T-cell (primary cell): ENCODE results near the gene TMEM132A. TPM values are rescaled to one million over a fixed set of nuclear protein-coding genes. Genes with fewer than 3 reads are reported as not detected.

Source experiments
- ATAC-seq, 4 experiments: fragments of 200-7000 bp in 3 of 4; fragments of 150-1000 bp in 1 of 4; cut with Tn5 transposase; replicated peaks in 1 of 4; 1 replicate in 3 of 4; 2 replicates in 1 of 4; pipeline ENCODE4 v1.10.0; 2021; ENCODE audit warnings: moderate library complexity in 3 of 4, mild to moderate bottlenecking in 2 of 4, moderate number of reproducible peaks in 1 of 4
- CTCF ChIA-PET, 2 donors: fragments of 300-600 bp; sonication (Branson Sonifier 250); formaldehyde crosslinking; loops; one replicate each; lab custom pipeline; 2022; ENCODE audit warnings: antibody characterized with exemption in 2 of 2; lab: Charles Lee
- POLR2A ChIA-PET, 2 donors: fragments of 300-600 bp; sonication (Branson Sonifier 250); formaldehyde crosslinking; loops; one replicate each; lab custom pipeline; 2022; ENCODE audit warnings: antibody characterized with exemption in 2 of 2; lab: Charles Lee
- DNase-seq, 35 experiments: peaks; one replicate each; pipeline versions ENCODE4 v3.0.0 to v3.0.0-alpha.2; 2013 to 2023
- H3K27ac ChIP-seq: one replicate; pipeline ENCODE4 v1.5.1; 2013; ENCODE audit warnings: low read length
- H3K27me3 ChIP-seq, 2 experiments: replicated peaks in 1 of 2; 1 replicate in 1 of 2; 2 replicates in 1 of 2; pipeline versions ENCODE4 v1.6.1 to v1.7.0; 2013; ENCODE audit warnings: low read length in 1 of 2, mixed read lengths in 1 of 2; ENCODE audit not compliant: control insufficient read depth in 2 of 2, insufficient read depth in 2 of 2; ENCODE audit errors: extremely low read depth in 1 of 2
- H3K36me3 ChIP-seq, 2 donors: 1 replicate in 1 of 2; 2 replicates in 1 of 2; pipeline versions ENCODE4 v1.6.1 to v1.7.0; 2013; ENCODE audit warnings: low read length in 1 of 2; ENCODE audit not compliant: control insufficient read depth in 2 of 2, insufficient read depth in 1 of 2; ENCODE audit errors: extremely low read depth in 1 of 2
- H3K4me1 ChIP-seq, 2 experiments: 1 replicate in 1 of 2; 2 replicates in 1 of 2; pipeline versions ENCODE4 v1.6.1 to v1.7.0; 2013; ENCODE audit warnings: low read length in 2 of 2, mixed read lengths in 1 of 2; ENCODE audit not compliant: insufficient read depth in 2 of 2, control insufficient read depth in 1 of 2; ENCODE audit errors: extremely low read depth in 1 of 2
- H3K4me3 ChIP-seq, 2 donors: 1 replicate in 1 of 2; 2 replicates in 1 of 2; pipeline versions ENCODE4 v1.5.1 to v1.7.0; 2013; ENCODE audit warnings: mild to moderate bottlenecking in 2 of 2, low read length in 1 of 2, moderate library complexity in 1 of 2; ENCODE audit not compliant: control insufficient read depth in 1 of 2; ENCODE audit errors: extremely low read depth in 1 of 2
- H3K9me3 ChIP-seq: 2 replicates; pipeline ENCODE4 v1.7.0; 2013
- H3K27ac Mint-ChIP-seq, 2 donors: one replicate each; pipeline ENCODE4 v1.8.0; 2020 to 2021; ENCODE audit warnings: mild to moderate bottlenecking in 2 of 2, mixed read lengths in 2 of 2
- H3K27me3 Mint-ChIP-seq, 2 donors: one replicate each; pipeline ENCODE4 v1.8.0; 2021 to 2022; ENCODE audit warnings: mixed read lengths in 2 of 2
- H3K36me3 Mint-ChIP-seq: one replicate; pipeline ENCODE4 v1.8.0; 2021; ENCODE audit warnings: mixed read lengths
- H3K4me1 Mint-ChIP-seq, 3 donors: one replicate each; pipeline ENCODE4 v1.8.0; 2020 to 2022; ENCODE audit warnings: mixed read lengths in 3 of 3, mild to moderate bottlenecking in 1 of 3
- H3K4me3 Mint-ChIP-seq, 3 donors: one replicate each; pipeline ENCODE4 v1.8.0; 2020 to 2022; ENCODE audit warnings: mild to moderate bottlenecking in 3 of 3, mixed read lengths in 3 of 3, moderate library complexity in 3 of 3
- H3K9me3 Mint-ChIP-seq, 3 donors: one replicate each; pipeline ENCODE4 v1.8.0; 2020 to 2022; ENCODE audit warnings: mixed read lengths in 3 of 3
- WGBS: methylation state at CpG from one replicate; pipeline ENCODE4 v1.1.5; 2013; ENCODE audit warnings: missing lambda C conversion rate; ENCODE audit not compliant: insufficient coverage; 5-methylcytosine and 5-hydroxymethylcytosine counted together
- total RNA-seq, 35 experiments: library from RNA in 6 of 35; stranded (reverse) in 6 of 35; fragments of 120-200 nt in 1 of 35; gene quantifications; one replicate each; pipeline versions ENCODE4 v1.2.1 to v1.2.4 and lab custom pipeline; 2013 to 2026

TMEM132A gene
- total RNA-seq, 5 donors from 2014 or later (not counting 1 experiment from before 2014, with no cell fraction given) = 0.23 to 1.6 (median 1.2) TPM; not detected in 2

DNA sequence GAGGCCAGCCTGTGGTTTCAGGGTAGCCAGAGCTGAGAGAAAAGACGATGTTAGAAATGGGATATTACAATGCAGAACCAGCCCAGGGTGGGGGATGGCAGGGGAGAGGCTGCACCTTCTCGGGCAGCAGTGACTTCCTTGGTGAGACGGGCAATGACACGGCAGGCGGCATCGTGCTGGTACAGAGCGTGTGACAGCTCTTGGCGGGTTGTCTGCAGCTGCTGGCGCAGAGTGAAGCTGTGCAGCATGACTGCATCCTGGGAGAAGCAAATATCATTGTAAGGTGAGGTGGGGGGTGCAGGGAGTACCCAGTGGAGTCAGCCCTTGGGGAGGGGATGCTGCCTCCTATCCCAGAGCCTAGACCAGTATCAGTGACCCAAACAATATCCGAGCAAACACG is 21.6 kb upstream of the TMEM132A start:
- ChIA-PET POLR2A (no interaction called here), CTCF (interaction anchor here (0.9 to 1.0 kb wide), 2 partner anchors 9 kb away, joined by 4 to 5 read pairs; no protein-coding TSS in a partner anchor)
- Histone ChIP-seq H3K4me1 (peaks cover 17 to 29% of the 10 kb centered on the region in 2 experiments), H3K9me3 (no peaks in the 10 kb centered on the region), H3K27me3 (no peaks in the 10 kb centered on the region), H3K36me3 (peaks cover 18 to 71% of the 10 kb centered on the region in 2 donors), H3K4me3 (no peak overlapping the region), H3K27ac (no peak overlapping the region)
- DNase-seq (no peak), ATAC-seq (no peak)
- Mint-ChIP-seq H3K9me3 (no peaks in the 10 kb centered on the region), H3K4me1 (peaks cover 41 to 46% (median 45%) of the 10 kb centered on the region in 3 donors), H3K27me3 (no peaks in the 10 kb centered on the region), H3K4me3 (no peak overlapping the region), H3K27ac (no peak overlapping the region), H3K36me3 (peaks cover 39% of the 10 kb centered on the region)
- 98% methylated on average over 10 of the region's 11 CpGs for WGBS

- ChIA-PET CTCF (interaction anchor here in 1 of 2 donors (0.7 to 2.0 kb wide), 3 partner anchors 9 to 11 kb away, joined by 4 to 11 read pairs (median 4); partner anchors contain the start of gene TMEM109), POLR2A (interaction anchor here in 1 of 2 donors (1.0 kb wide), 1 partner anchor 14 kb away, joined by 4 read pairs; no protein-coding TSS in a partner anchor)
- H3K27ac ChIP-seq = peak overlapping the region; percentile 87
- no peaks in the 10 kb centered on the region for H3K27me3 Mint-ChIP-seq
- 100% methylated on average over 1 of the region's 6 CpGs for WGBS
- H3K4me3 ChIP-seq = peak overlapping the region; percentile 72 to 89
- peak overlapping the region; percentile 82 to 87 (median 86) for H3K4me3 Mint-ChIP-seq
- peak overlapping the region; percentile 72 to 76 for H3K27ac Mint-ChIP-seq
- peaks cover 17 to 25% of the 10 kb centered on the region in 2 experiments for H3K4me1 ChIP-seq
- H3K36me3 Mint-ChIP-seq = peaks cover 22% of the 10 kb centered on the region
- H3K36me3 ChIP-seq = peaks cover 15 to 47% of the 10 kb centered on the region in 2 donors
- no peaks in the 10 kb centered on the region for H3K9me3 Mint-ChIP-seq
- no peak for DNase-seq
- H3K4me1 Mint-ChIP-seq = peaks cover 42 to 49% (median 45%) of the 10 kb centered on the region in 3 donors
- ATAC-seq = no peak
- no peaks in the 10 kb centered on the region for H3K27me3 ChIP-seq
- no peaks in the 10 kb centered on the region for H3K9me3 ChIP-seq
Measured at GRCh38 chr11:60905047-60905446, 19.2 kb upstream of the TMEM132A start.

DNA sequence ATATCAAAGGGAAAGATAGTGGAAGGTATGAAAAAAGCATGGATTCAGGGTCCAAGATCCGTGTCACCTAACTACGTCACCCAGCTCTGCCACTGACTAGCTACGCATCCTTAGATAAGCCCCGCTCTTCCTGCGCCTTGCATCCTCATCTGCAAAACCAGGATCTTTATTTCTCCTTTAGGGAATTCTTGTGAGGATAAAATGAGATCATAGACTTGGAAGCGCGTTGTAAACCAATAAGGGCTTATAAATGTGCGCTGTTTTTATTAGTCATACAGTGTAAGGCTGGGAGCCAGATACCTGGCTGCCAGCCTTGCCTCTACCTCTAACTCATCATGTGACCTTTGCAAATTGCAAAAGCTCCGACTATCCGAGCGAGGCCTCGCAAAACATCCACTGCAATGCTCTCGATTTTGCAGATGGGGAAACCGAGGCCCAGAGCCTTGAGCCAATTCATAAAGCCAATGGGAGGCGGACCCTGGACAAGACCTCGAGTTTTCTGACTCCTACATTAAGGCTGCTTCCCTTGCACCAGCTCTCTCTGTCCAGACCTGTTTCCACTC is 18.6 kb upstream of the TMEM132A start:
- no peaks in the 10 kb centered on the region for H3K9me3 ChIP-seq
- peaks cover 46 to 55% (median 48%) of the 10 kb centered on the region in 3 donors for H3K4me1 Mint-ChIP-seq

DNA sequence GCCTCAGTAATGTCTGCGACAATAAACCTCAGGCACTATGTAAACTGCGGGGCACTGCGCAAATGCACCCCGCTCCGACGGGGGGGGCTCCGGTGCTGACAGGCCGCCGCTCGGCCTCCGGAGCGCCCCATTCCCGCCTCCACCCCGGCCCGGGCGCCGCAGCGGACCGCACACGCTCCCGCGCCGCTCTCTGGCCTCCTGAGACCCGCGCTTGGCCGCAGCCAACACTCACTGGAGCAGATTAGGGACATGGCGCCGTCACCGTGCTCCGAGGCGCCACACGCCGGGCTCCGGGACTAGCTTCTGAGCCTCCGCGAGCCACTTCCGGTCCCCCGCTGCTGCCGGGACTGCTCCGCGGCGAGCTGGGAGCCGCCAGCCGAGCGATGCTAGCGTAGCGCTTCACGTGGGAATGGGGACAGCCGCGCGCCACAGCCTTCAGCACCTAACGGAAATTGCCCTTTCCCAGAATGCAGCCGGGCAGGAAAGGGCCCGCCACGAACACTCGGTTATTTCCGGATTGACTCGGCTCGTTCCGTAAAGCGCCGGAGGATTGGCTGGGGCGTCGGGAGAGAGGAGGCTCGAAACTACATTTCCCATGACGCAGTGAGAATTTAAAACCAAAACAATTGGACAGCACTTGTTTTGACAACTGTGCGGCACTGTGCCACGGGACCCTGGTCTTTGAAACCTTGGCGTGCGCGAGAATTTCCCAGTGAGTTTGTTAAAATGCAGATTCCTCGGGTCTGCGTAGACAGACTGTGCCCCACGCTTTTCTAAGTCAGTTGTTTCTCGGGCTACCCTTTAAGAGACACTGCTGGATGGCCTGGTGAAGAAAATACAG is 17.9 kb upstream of the TMEM132A start, which contains the start of gene PRPF19:
TSS of gene PRPF19 (minus strand) at position 454 of the 841 bp plus-strand sequence. CDS start at position 251, 203 bp downstream.
- Histone ChIP-seq H3K36me3 (peaks cover 10 to 35% of the 10 kb centered on the region in 2 donors), H3K27me3 (no peaks in the 10 kb centered on the region), H3K4me1 (peaks cover 24 to 36% of the 10 kb centered on the region in 2 experiments), H3K4me3 (peak within 1 kb of the TSS; percentile 72 to 89), H3K27ac (peak within 1 kb of the TSS; percentile 87), H3K9me3 (no peaks in the 10 kb centered on the region)
- Mint-ChIP-seq H3K4me1 (peaks cover 53 to 61% (median 55%) of the 10 kb centered on the region in 3 donors), H3K36me3 (peaks cover 14% of the 10 kb centered on the region), H3K9me3 (no peaks in the 10 kb centered on the region), H3K27ac (peak within 1 kb of the TSS; percentile 98 to 99), H3K27me3 (no peaks in the 10 kb centered on the region), H3K4me3 (peak within 1 kb of the TSS; percentile 82 to 87 (median 86))
- peak; percentile 97 to 100 (median 99) for DNase-seq
- ChIA-PET POLR2A (no interaction called here), CTCF (interaction anchor here in 1 of 2 donors (0.7 to 2.0 kb wide), 2 partner anchors 7 to 9 kb away, joined by 3 to 11 read pairs; partner anchors contain the start of gene TMEM109)
- WGBS = under 1% methylated on average over 75 of the region's 75 CpGs
- peak; percentile 92 to 97 (median 94) for ATAC-seq

More for the DNA sequence above, 18.6 kb upstream of the TMEM132A start:
- ChIA-PET POLR2A (interaction anchor here in 1 of 2 donors (1.0 kb wide), 1 partner anchor 15 kb away, joined by 4 read pairs; no protein-coding TSS in a partner anchor), CTCF (interaction anchor here in 1 of 2 donors (0.7 to 2.0 kb wide), 4 partner anchors 8 to 11 kb away, joined by 3 to 11 read pairs (median 4); partner anchors contain the start of gene TMEM109)
- Mint-ChIP-seq H3K27me3 (no peaks in the 10 kb centered on the region), H3K4me3 (peak overlapping the region; percentile 82 to 87 (median 86)), H3K27ac (peak overlapping the region; percentile 72 to 76), H3K9me3 (no peaks in the 10 kb centered on the region), H3K36me3 (peaks cover 18% of the 10 kb centered on the region)
- DNase-seq (peak in 4 of 35 experiments; percentile 12 to 44 (median 31)), ATAC-seq (peak in 1 of 4 experiments; percentile 12)
- under 1% methylated on average over 8 of the region's 16 CpGs for WGBS
- Histone ChIP-seq H3K27ac (peak overlapping the region; percentile 87), H3K4me1 (peaks cover 19 to 29% of the 10 kb centered on the region in 2 experiments), H3K27me3 (no peaks in the 10 kb centered on the region), H3K4me3 (peak overlapping the region; percentile 72 to 89), H3K36me3 (peaks cover 12 to 41% of the 10 kb centered on the region in 2 donors)

DNA sequence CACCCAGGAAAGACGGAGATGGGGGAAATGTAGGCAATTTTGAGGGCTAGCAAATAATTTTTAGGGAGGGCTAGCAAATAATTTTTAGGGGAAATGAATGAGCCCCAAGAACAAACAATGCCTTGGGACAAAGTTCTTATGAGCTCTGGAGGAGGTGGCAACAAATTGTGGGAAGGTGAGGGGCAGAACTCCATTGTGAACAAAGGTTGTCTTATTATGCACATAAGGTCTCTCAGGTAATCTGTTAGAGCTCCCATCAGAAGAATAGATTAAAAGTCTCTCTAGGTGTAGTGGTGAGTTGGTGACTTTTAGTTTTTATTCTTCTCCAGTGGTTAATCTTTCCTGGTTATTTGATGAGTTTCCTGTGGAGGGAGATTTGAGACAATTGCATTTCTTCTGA is 15.5 kb upstream of the TMEM132A start:
- ATAC-seq (no peak), DNase-seq (no peak)
- Histone ChIP-seq H3K36me3 (peaks cover 0 to 10% of the 10 kb centered on the region in 2 donors), H3K4me1 (peaks cover 44 to 58% of the 10 kb centered on the region in 2 experiments), H3K4me3 (no peak overlapping the region), H3K27ac (no peak overlapping the region), H3K27me3 (no peaks in the 10 kb centered on the region), H3K9me3 (no peaks in the 10 kb centered on the region)
- Mint-ChIP-seq H3K27ac (no peak overlapping the region), H3K4me3 (no peak overlapping the region), H3K36me3 (no peaks in the 10 kb centered on the region), H3K4me1 (peaks cover 65 to 72% (median 70%) of the 10 kb centered on the region in 3 donors), H3K9me3 (no peaks in the 10 kb centered on the region), H3K27me3 (no peaks in the 10 kb centered on the region)
- CTCF ChIA-PET = no interaction called here
- 86% methylated on average over 1 of the region's 1 CpG for WGBS
- POLR2A ChIA-PET = interaction anchor here in 1 of 2 donors (0.5 kb wide), 1 partner anchor 183 kb away, joined by 5 read pairs; no protein-coding TSS in a partner anchor
